ENCODE measurements around the gene ASB13.

Gene ASB13

DNA sequence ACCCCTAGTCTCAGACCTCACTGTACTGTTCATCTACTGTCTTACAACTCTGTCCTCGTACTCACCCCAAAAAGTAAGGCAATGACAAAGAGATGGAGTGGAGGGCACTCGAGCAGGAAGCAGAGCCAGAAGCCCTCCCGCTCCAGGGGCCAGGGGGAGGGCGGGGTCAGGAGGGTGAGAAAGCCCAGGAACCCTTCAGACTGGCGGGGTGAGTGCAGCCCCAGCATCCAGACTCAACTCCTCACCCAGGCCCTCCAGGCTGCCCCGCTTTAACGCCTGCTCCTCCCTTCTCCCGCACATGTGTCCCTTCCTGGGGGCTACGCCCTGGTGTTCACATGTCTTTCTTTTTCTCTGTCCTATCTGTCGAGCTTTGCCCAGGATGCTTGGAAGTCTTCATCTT lies 75.6 kb downstream of the ASB13 start:
- no peak for DNase-seq (ENCODE audit: low read depth)
- no peak overlapping the region for H3K4me3 ChIP-seq (ENCODE audit: low read depth, low read length)
- TF ChIP-seq, protein P1, sequence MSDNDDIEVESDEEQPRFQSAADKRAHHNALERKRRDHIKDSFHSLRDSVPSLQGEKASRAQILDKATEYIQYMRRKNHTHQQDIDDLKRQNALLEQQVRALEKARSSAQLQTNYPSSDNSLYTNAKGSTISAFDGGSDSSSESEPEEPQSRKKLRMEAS (IDR thresholded peaks at IDR 0.05; ENCODE audit: low read depth, low read length), result no peak
- no peak for TF ChIP-seq POLR2A (IDR thresholded peaks at IDR 0.05; ENCODE audit: extremely low read depth, insufficient read length)
- no peak for TF ChIP-seq MYC (IDR thresholded peaks at IDR 0.05; ENCODE audit: low read depth, low read length)
- TF ChIP-seq, protein P2, sequence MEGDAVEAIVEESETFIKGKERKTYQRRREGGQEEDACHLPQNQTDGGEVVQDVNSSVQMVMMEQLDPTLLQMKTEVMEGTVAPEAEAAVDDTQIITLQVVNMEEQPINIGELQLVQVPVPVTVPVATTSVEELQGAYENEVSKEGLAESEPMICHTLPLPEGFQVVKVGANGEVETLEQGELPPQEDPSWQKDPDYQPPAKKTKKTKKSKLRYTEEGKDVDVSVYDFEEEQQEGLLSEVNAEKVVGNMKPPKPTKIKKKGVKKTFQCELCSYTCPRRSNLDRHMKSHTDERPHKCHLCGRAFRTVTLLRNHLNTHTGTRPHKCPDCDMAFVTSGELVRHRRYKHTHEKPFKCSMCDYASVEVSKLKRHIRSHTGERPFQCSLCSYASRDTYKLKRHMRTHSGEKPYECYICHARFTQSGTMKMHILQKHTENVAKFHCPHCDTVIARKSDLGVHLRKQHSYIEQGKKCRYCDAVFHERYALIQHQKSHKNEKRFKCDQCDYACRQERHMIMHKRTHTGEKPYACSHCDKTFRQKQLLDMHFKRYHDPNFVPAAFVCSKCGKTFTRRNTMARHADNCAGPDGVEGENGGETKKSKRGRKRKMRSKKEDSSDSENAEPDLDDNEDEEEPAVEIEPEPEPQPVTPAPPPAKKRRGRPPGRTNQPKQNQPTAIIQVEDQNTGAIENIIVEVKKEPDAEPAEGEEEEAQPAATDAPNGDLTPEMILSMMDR (IDR thresholded peaks at IDR 0.05; ENCODE audit: low read depth, low read length), result no peak

DNA sequence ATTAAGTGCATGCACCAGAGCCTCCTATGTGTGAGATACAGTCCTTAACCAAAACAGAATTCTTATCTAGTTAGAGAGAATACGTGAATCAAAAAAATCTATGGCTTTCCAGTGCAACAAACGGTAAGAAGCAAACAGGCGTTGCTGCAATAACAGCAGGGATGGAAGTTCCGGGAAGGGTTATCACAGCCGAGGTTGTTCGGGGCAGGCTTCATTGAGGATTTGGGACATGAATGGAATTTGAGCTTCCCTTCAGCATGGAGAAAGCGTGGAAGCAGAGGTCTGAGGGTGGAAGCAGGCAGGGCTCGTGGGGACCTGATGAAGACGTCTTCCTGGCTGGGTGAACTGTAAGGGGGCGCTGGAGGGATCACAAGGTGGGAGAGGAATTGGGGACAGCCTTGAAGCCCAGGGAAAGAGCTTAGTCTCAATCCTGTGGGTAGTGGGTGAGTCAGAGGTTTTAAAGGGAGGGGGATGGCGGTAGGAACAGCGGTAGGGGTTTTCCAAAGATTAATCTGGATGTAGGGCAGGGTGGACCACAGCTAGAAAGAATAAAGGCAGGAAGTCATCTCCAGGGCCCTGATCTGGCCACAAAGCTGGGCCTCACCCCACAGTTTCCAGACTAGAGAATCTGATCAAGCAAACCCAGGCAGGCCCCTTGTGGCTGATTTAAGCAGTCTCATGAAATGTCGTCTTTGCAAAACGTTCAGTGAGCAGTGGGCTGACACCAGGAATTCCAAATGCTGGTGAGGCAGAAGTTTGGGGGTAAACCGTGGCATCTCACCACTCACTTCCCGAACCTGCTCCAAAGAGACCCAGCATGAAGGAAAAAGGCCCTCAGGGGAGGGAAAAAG lies 76.5 kb downstream of the ASB13 start:
- H3K4me3 ChIP-seq (ENCODE audit: low read depth, low read length), result no peak overlapping the region
- DNase-seq (ENCODE audit: low read depth), result peak; percentile 39
- TF ChIP-seq, protein P1 (IDR thresholded peaks at IDR 0.05; ENCODE audit: low read depth, low read length), result no peak
- TF ChIP-seq, protein P2 (IDR thresholded peaks at IDR 0.05; ENCODE audit: low read depth, low read length), result no peak
- TF ChIP-seq POLR2A (IDR thresholded peaks at IDR 0.05; ENCODE audit: extremely low read depth, insufficient read length) (no peak), MYC (IDR thresholded peaks at IDR 0.05; ENCODE audit: low read depth, low read length) (no peak)

DNA sequence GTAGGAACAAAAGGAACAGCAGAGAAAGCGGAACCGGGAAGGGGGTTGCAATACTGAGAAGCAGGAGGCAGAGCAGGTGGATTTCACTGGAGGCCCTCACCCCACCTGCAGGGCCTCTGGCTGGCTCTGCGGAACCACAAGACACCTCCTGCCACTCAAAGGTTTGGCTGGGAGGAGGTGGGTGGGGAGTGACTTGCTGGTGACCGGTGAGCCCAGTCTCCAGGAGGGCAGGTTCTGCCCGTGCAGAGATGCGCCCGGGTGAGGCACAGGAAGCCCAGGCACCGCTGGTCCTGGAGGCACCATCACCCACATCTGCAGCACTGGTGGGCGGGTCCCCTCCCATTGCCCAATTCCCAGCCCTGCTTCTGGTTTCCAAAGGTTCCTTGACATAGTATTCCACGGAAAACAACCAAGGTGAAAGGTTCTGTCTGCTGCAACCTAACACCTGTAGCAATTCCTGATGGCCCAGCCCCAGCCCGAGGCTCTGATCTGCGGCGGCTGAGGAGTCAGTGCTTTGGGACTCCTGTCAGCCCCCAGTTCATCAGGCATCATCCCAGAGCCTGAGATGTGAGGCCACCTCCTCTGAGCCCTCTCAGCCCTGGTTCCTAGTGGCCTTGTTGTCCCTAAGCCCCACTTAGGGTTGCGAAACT lies 77.3 kb downstream of the ASB13 start:
- TF ChIP-seq, protein P2 (IDR thresholded peaks at IDR 0.05; ENCODE audit: low read depth, low read length), result no peak
- TF ChIP-seq POLR2A (IDR thresholded peaks at IDR 0.05; ENCODE audit: extremely low read depth, insufficient read length), result no peak
- TF ChIP-seq MYC (IDR thresholded peaks at IDR 0.05; ENCODE audit: low read depth, low read length), result no peak
- TF ChIP-seq, protein P1 (IDR thresholded peaks at IDR 0.05; ENCODE audit: low read depth, low read length), result no peak
- no peak for DNase-seq (ENCODE audit: low read depth)
- no peak overlapping the region for H3K4me3 ChIP-seq (ENCODE audit: low read depth, low read length)

Measured in NB4 (cell line).